GM21529 (cell line): ENCODE results near the gene RNF227.
"Not testable (repeated sequence)": the region's sequence is repeated elsewhere in the genome, so short reads cannot be mapped to it uniquely, and the experiment has no call there.

Source experiments
- ATAC-seq: cut with Tn5 transposase; IDR thresholded peaks from one replicate; pipeline ENCODE4 v1.9.1; 2021; ENCODE audit not compliant: unreplicated experiment

The RNF227 gene

GRCh38 chr17:7915611-7916384 lies at the start of gene RNF227:
RNF227 (minus strand) TSS chr17:7916289; CDS start chr17:7916195, 94 bp downstream.
- ATAC-seq: peak; percentile 68

DNA sequence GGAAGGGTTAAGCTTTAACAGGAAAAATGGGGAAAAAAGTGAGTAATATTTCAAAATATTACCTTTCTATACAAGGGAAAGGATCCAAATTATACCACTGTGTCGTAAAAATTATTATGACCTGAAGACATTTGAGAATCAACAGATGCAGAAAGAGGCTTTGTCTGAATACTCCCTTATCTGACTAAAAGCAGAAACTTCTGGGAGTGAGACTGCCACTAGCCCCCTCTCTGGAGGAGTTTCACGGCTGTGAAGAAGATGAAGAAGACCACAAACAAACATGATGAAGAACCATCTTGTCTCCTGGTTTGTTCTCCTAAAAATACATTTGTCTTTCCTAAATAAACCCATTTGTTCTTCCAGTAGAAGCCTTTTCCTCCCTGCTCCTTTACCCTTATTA lies 45.3 kb upstream of the RNF227 start:
- ATAC-seq: no peak

GRCh38 chr17:7959503-7960253 lies 43.6 kb upstream of the RNF227 start:
- no peak for ATAC-seq

GRCh38 chr17:7956228-7956965 lies 40.3 kb upstream of the RNF227 start:
- no peak for ATAC-seq

DNA sequence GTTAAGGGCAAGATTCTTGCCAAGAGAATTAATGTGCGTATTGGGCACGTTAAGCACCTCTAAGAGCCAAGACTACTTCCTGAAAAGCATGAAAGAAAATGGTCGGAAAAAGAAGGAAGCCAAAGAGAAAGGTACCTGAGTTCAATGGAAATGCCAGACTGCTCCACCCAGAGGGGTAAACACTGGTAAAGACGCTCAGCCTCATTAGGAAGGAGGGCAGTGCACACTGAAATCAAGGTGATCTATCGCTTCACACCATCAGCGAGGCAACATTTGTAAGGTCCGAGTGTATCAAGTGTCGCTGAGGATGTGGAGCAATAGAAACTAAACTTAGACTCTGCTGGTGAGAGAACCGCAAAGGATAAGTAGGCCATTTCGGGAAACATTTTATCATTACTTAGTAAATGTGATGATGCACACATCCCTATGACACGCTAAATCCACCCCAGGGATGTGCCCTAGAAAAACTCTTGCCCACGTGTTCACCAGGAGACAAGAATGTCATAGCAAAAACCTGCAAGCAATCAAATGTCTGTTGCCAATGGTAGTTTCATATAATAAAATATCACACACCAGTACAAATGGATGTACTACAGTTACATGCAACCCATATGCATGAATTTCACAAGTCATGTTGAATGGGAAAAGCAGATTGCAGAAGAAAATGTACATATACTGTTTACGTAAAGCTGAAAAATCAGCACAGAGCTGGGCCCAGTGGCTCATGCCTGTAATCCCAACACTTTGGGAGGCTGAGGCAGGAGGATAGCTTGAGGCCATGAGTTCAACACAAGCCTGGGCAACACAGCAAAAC lies 39.5 kb upstream of the RNF227 start:
- no peak for ATAC-seq

- not testable (repeated sequence) for ATAC-seq
Observed at GRCh38 chr17:7953266-7953665, 37.2 kb upstream of the RNF227 start.

- no peak for ATAC-seq
Observed at GRCh38 chr17:7951143-7951792, 35.2 kb upstream of the RNF227 start.

GRCh38 chr17:7950578-7950977 lies 34.5 kb upstream of the RNF227 start:
- ATAC-seq: no peak

- ATAC-seq: no peak
Observed at GRCh38 chr17:7947651-7948050, 31.6 kb upstream of the RNF227 start.

DNA sequence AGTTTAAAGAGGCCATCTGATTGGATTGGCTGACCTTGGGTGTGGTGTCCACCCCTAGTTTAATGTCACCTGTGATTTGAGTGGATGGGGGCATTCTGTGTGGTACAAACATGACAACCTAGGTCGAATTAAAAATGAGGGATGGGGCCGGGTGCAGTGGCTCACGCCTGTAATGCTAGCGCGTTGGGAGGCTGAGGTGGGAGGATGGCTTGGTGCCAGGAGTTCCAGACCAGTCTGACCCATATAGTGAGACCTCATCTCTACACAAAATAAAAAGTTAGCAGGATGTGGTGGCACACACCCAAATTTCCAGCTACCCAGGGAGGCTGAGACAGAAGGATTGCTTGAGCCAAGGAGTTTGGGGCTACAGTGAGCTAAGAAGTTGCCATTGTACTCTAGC lies 30.4 kb upstream of the RNF227 start:
- ATAC-seq: no peak

GRCh38 chr17:7945651-7946050 lies 29.6 kb upstream of the RNF227 start:
- ATAC-seq: no peak

DNA sequence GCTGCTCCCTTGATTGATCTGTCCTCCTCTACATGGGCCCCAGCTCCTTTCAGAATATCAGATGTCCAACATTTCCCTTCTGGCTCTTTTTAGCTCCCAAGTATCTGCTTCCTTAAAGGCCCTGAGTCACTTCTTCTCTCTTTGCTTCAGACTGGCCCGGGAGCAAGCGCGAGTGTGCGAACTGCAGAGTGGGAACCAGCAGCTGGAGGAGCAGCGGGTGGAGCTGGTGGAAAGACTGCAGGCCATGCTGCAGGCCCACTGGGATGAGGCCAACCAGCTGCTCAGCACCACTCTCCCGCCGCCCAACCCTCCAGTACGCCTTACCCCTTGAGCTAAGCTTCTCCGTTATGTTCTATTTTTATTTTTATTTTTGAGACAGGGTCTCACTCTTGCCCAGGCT lies 28.2 kb upstream of the RNF227 start:
- ATAC-seq: no peak

- no peak for ATAC-seq
Observed at GRCh38 chr17:7943291-7943690, 27.2 kb upstream of the RNF227 start.

- no peak for ATAC-seq
Observed at GRCh38 chr17:7940743-7941142, 24.7 kb upstream of the RNF227 start.

GRCh38 chr17:7940034-7940433 lies 23.9 kb upstream of the RNF227 start:
- no peak for ATAC-seq

DNA sequence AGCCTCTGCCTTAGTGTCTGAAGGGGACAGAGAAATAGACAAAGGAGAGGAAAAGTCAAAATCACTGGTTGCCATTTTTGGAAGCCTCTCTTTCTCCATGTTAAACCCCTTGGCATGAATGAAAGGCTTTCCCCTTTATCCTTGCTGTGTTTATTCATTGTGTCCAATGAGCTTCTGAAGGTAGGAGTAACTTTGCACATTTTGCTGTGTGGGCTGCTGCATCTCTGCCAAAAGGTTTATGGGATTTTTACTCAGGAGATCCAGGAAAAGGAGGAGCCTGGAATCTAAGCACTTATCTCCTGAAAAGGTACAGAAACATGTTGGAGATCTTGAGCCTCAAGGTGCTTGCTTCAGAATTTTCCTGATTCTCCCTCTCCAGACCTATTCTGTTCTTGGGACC lies 19.8 kb upstream of the RNF227 start:
- no peak for ATAC-seq

DNA sequence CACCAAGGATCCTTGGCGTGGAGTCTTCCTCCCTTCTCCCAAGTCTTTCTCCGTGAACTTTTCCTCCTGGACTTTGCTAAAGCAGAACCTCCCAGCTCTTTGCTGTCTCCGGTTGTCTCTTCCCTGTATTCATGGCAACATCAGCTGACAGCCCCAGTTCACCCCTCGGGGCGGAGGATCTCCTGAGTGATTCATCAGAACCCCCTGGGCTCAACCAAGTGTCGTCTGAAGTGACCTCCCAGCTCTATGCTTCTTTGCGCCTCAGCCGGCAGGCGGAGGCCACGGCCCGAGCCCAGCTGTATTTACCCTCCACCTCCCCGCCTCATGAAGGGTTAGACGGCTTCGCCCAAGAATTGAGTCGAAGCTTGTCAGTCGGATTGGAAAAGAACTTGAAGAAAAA lies 16.9 kb upstream of the RNF227 start:
- ATAC-seq: no peak

- no peak for ATAC-seq
Observed at GRCh38 chr17:7932483-7932891, 16.4 kb upstream of the RNF227 start.

GRCh38 chr17:7931709-7932482 lies 15.8 kb upstream of the RNF227 start, which contains the start of the genes CNTROB and TRAPPC1:
CNTROB (plus strand) TSS chr17:7932206; CDS start chr17:7933080, 874 bp downstream.
TRAPPC1 (minus strand) TSS chr17:7931946; CDS start chr17:7931829, 117 bp downstream.
- peak; percentile 86 for ATAC-seq
